Measurements from ENCODE around the gene MICU2. TPM values are rescaled to one million over a fixed set of nuclear protein-coding genes. Genes with fewer than 3 reads are reported as not detected.

The MICU2 gene
- total RNA-seq, 6 experiments from 2014 or later, result 31.3 to 37.1 (median 33.9) TPM

DNA sequence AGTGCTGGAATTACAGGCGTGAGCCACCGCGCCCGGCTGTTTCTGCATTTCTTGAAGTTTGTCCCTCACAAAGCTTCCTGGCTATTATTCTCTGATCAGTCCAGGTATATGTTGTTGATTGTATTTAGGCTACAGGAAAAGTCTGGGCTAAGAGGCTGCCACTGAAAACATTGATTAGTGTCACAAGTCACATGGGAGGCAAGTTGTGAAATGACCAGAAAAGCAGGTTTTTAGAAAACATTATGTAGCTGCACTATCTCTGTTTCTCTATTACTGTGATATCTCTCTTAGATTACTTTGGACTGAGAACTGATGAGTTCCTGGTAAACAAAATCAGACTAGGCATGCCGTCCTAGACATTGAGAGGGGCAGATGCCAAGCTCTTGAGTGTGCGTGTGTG is 128.9 kb downstream of the MICU2 start:
- DNase-seq, result no peak
- Mint-ChIP-seq H3K4me1 (ENCODE audit: low read depth) (peaks cover 25% of the 10 kb centered on the region), H3K9me3 (peaks cover 7% of the 10 kb centered on the region), H3K36me3 (ENCODE audit: low read depth) (peaks cover 5% of the 10 kb centered on the region; the same call in 1 of the 2 replicates), H3K27ac (no peak overlapping the region), H3K4me3 (no peak overlapping the region), H3K27me3 (ENCODE audit: insufficient read depth) (no peaks in the 10 kb centered on the region; the same call in none of the 2 replicates)
- TF ChIP-seq, protein P1, sequence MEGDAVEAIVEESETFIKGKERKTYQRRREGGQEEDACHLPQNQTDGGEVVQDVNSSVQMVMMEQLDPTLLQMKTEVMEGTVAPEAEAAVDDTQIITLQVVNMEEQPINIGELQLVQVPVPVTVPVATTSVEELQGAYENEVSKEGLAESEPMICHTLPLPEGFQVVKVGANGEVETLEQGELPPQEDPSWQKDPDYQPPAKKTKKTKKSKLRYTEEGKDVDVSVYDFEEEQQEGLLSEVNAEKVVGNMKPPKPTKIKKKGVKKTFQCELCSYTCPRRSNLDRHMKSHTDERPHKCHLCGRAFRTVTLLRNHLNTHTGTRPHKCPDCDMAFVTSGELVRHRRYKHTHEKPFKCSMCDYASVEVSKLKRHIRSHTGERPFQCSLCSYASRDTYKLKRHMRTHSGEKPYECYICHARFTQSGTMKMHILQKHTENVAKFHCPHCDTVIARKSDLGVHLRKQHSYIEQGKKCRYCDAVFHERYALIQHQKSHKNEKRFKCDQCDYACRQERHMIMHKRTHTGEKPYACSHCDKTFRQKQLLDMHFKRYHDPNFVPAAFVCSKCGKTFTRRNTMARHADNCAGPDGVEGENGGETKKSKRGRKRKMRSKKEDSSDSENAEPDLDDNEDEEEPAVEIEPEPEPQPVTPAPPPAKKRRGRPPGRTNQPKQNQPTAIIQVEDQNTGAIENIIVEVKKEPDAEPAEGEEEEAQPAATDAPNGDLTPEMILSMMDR (IDR thresholded peaks at IDR 0.05), result no peak

DNA sequence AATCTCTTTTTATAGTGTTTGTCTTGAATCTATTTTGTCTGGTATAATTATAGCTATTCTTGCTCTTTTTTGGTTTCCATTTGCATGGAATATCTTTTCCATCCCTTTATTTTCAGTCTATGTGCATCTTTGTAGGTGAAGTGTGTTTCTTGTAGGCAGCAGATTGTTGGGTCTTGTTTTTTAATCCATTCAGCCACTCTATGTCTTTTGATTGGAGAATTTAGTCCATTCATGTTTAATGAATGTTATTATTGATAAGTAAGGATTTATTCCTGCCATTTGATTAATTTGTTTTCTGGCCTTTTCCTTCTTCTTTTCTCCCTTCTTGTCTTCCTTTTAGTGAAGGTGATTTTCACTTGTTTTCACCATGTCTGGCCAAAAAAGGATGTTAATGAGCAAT is 133.2 kb downstream of the MICU2 start:
- H3K9me3 Mint-ChIP-seq, result peaks cover 7% of the 10 kb centered on the region
- H3K4me3 Mint-ChIP-seq, result no peak overlapping the region
- no peak for DNase-seq
- H3K4me1 Mint-ChIP-seq (ENCODE audit: low read depth), result no peaks in the 10 kb centered on the region
- peaks cover 9% of the 10 kb centered on the region; the same call in 1 of the 2 replicates for H3K36me3 Mint-ChIP-seq (ENCODE audit: low read depth)
- H3K27me3 Mint-ChIP-seq (ENCODE audit: insufficient read depth), result peaks cover 3% of the 10 kb centered on the region
- TF ChIP-seq, protein P1 (IDR thresholded peaks at IDR 0.05), result no peak
- no peak overlapping the region for H3K27ac Mint-ChIP-seq

DNA sequence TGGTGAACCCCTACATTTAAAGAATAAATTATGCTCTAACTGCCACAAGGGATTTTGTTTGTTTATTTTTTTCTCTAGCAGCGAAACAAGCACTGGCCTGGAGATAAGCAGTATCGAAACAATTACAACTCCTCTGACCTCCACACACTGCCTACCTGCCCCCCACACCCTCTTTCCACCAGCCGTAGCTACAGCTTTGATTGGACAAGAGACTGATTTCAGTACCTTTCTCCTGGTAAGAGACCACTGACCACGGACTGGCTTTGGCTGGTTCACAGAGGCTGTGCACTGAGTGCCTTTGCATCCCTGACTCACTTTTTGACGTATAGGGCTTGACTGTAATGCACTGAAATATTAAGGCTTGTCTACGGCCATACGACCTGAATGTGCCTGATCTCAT is 137.4 kb downstream of the MICU2 start:
- H3K36me3 Mint-ChIP-seq (ENCODE audit: low read depth), result peaks cover 9% of the 10 kb centered on the region; the same call in 1 of the 2 replicates
- peaks cover 6% of the 10 kb centered on the region for H3K27me3 Mint-ChIP-seq (ENCODE audit: insufficient read depth)
- TF ChIP-seq, protein P1 (IDR thresholded peaks at IDR 0.05), result no peak
- DNase-seq, result no peak
- H3K27ac Mint-ChIP-seq, result no peak overlapping the region
- H3K4me1 Mint-ChIP-seq (ENCODE audit: low read depth), result no peaks in the 10 kb centered on the region
- H3K9me3 Mint-ChIP-seq, result peaks cover 7% of the 10 kb centered on the region
- no peak overlapping the region for H3K4me3 Mint-ChIP-seq

DNA sequence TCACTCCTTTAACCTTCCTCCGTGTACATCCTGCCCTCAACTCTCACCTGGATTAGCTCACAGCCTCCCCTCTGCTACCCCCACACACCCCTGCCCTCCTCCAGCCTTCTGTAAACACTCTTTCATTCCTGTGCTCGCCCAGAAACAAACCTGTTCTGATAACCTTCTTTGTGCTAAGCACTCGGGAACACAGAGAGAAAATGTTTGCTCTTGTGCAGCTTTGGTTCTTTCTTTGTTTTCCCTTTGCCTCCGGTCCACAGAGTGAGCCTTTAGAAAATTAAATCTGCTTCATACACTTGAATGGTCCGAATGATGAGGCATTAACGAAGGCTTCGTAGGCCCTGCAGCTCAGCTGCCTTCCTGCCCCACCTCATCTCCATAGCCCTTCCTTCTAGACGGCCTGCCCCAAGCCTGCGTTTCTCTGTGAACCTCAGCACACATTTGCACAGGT is 138.2 kb downstream of the MICU2 start:
- H3K27me3 Mint-ChIP-seq (ENCODE audit: insufficient read depth), result peaks cover 6% of the 10 kb centered on the region
- no peaks in the 10 kb centered on the region for H3K4me1 Mint-ChIP-seq (ENCODE audit: low read depth)
- peaks cover 4% of the 10 kb centered on the region for H3K9me3 Mint-ChIP-seq
- no peak overlapping the region for H3K4me3 Mint-ChIP-seq
- no peak for DNase-seq
- peaks cover 7% of the 10 kb centered on the region; the same call in 1 of the 2 replicates for H3K36me3 Mint-ChIP-seq (ENCODE audit: low read depth)
- TF ChIP-seq, protein P1 (IDR thresholded peaks at IDR 0.05), result no peak
- H3K27ac Mint-ChIP-seq, result no peak overlapping the region

DNA sequence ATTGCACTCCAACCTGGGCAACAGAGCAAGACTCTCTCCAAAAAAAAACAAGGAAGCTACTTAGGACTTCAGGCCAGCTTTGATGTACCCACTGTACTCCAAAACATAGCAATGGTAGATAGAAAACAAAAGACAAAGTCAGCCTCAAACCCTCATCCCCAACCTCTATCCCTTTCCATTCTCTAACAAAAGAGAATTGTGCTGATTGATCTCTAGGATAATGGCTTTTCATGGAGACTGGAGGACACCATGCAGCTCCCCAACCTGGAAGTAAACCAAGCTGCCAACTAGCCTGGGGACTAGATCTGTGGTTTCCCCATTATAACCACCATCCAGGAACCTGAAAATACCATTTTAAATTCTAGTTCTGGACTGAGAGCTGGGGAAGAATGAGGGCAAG is 140.5 kb downstream of the MICU2 start:
- peaks cover 4% of the 10 kb centered on the region for H3K27me3 Mint-ChIP-seq (ENCODE audit: insufficient read depth)
- no peaks in the 10 kb centered on the region for H3K4me1 Mint-ChIP-seq (ENCODE audit: low read depth)
- TF ChIP-seq, protein P1 (IDR thresholded peaks at IDR 0.05), result no peak

DNA sequence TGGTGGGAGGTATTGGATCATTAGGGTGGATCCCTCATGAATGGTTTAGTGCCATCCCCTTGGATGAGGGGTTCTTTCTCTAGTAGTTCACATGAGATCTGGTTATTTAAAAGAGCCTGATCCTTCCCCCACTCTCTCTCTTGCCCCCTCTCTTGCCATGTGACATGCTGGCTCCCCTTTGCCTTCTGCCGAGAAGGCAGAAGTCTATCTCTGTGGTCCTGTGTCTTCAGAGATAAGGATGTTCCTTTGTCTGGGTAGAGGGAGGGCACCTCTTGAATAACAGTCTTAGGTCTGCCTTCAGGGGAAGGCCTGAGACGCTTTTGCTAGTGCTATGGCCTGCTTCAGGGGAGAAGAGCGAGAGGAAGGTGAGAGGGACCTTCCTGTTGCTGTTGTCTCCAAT is 142.8 kb downstream of the MICU2 start:
- Mint-ChIP-seq H3K4me3 (no peak overlapping the region), H3K27me3 (ENCODE audit: insufficient read depth) (peaks cover 3% of the 10 kb centered on the region), H3K4me1 (ENCODE audit: low read depth) (peaks cover 17% of the 10 kb centered on the region), H3K9me3 (no peaks in the 10 kb centered on the region), H3K36me3 (ENCODE audit: low read depth) (no peaks in the 10 kb centered on the region), H3K27ac (no peak overlapping the region)
- DNase-seq, result no peak
- TF ChIP-seq, protein P1 (IDR thresholded peaks at IDR 0.05), result no peak

More for the DNA sequence above, 140.5 kb downstream of the MICU2 start:
- DNase-seq, result no peak
- H3K9me3 Mint-ChIP-seq, result no peaks in the 10 kb centered on the region
- no peak overlapping the region for H3K4me3 Mint-ChIP-seq
- no peak overlapping the region for H3K27ac Mint-ChIP-seq
- H3K36me3 Mint-ChIP-seq (ENCODE audit: low read depth), result no peaks in the 10 kb centered on the region

All from HFFc6 (cell line).